GM10266 (cell line): Measurements from ENCODE around the gene LCE1F.
A peak's percentile ranks its signal among the peaks of the same experiment; 100 is the strongest.

ENCODE experiments used
- DNase-seq: peaks from one replicate; pipeline ENCODE4 v3.0.0; 2012; ENCODE audit errors: extremely low spot score
- TF ChIP-seq, protein P1 (sequence below): IDR thresholded peaks from 2 replicates; pipeline ENCODE4 v1.5.1; 2012; ENCODE audit warnings: mild to moderate bottlenecking, low read depth; ENCODE audit not compliant: control insufficient read depth, insufficient read depth; ENCODE audit errors: missing control alignments

The LCE1F gene, protein sequence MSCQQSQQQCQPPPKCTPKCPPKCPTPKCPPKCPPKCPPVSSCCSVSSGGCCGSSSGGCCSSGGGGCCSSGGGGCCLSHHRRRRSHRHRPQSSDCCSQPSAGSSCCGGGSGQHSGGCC

DNA sequence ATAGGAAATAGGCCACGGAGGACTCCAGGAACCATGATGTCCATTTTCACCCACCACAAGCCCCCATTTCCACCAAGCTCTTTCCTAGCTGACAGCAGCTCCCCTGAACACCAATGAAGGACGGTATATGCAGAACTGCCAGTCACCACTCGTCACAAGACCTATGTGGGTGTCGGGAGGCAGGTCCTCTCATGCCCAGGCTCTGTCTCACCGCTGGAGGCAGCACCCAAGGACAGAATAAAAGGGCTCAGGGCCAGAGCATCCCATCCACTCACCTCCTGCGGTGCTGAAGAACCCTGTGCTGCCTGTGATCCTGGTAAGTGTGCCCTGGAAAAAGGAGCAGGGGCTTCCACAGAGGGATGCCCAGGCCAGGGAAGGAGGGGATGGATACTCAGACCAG lies at the start of gene LCE1F:
Gene LCE1F, plus strand, starts transcription at position 266 of the 400 bp plus-strand sequence. CDS start 1,232 bp downstream, outside the sequence.
- TF ChIP-seq, protein P1, sequence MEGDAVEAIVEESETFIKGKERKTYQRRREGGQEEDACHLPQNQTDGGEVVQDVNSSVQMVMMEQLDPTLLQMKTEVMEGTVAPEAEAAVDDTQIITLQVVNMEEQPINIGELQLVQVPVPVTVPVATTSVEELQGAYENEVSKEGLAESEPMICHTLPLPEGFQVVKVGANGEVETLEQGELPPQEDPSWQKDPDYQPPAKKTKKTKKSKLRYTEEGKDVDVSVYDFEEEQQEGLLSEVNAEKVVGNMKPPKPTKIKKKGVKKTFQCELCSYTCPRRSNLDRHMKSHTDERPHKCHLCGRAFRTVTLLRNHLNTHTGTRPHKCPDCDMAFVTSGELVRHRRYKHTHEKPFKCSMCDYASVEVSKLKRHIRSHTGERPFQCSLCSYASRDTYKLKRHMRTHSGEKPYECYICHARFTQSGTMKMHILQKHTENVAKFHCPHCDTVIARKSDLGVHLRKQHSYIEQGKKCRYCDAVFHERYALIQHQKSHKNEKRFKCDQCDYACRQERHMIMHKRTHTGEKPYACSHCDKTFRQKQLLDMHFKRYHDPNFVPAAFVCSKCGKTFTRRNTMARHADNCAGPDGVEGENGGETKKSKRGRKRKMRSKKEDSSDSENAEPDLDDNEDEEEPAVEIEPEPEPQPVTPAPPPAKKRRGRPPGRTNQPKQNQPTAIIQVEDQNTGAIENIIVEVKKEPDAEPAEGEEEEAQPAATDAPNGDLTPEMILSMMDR: no peak
- no peak for DNase-seq

DNA sequence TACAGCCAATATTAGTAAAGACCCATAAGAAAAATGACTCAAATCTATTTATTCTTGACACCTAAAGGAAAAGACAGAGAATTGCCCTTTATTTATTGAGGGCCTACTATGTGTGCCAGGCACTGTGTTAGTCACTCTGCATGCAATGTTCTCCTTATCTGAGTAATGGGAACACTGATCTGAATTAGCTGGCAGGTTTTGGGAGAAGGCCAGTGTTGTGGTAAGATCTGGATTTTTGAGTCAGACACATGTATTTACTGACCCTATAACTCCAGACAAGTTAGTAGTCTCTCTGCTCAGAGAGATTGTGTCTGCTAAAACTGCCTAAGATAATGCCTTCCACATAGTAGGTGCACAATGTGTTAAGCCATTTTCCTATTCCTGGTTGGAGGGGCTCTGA lies 49.7 kb upstream of the LCE1F start:
- DNase-seq: no peak
- TF ChIP-seq, protein P1: no peak

DNA sequence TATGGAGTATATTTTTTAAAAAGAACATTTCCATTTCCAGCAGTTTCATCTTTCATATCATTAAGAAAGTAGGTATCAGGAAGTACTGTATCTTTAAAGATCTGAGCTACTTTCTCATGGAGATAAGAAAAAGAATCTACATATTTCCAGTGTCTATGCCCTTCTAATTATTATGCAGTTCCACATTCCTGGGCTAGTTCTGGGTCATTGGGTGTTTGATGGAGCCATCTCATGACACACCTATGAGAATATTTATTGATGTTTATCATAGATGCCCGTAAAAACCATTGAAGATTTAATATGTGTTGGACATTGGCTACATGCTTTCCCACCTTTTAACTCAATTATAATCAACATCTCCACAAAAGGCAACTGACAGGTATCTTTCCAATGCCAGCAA lies 46.0 kb upstream of the LCE1F start:
- TF ChIP-seq, protein P1: no peak
- DNase-seq: no peak

DNA sequence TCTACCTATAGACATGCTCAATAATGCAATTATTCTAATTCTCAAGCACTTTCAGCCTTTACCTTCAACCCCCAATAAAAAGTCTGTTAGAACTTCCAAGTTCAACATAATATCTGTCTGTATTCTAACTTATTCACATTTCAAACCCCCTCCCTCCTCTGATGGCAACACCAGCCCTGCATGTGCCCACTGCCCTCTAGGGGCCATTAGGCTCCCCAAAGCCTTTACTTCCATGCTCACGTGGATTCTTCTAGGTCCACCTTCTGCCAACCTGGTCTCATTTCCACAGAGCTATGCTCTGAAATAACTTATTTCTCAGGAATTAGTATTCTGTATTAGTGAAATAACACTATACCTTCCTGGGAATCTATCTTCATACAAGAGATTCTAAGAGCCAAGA lies 39.3 kb upstream of the LCE1F start:
- DNase-seq: no peak
- TF ChIP-seq, protein P1: peak; percentile 10

DNA sequence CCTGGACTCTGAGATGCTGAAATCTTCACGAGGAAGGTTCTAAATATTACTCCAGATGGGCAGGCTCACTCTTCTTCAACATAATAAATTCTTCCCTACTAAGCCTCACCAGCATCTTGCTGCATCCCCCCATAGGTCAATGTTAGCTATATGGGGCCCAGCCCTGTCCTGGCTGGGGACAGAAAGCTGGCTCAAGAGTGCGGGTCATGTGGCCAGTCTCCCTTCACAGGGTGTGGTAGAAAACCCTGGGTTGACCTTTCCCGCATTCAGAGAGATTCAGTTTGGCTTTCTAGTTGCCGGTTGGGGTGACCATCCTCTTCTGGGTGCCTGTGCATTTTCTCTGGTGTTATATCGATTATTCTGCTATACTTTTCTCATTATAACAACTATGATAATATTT lies 36.9 kb upstream of the LCE1F start:
- no peak for DNase-seq
- TF ChIP-seq, protein P1: no peak

DNA sequence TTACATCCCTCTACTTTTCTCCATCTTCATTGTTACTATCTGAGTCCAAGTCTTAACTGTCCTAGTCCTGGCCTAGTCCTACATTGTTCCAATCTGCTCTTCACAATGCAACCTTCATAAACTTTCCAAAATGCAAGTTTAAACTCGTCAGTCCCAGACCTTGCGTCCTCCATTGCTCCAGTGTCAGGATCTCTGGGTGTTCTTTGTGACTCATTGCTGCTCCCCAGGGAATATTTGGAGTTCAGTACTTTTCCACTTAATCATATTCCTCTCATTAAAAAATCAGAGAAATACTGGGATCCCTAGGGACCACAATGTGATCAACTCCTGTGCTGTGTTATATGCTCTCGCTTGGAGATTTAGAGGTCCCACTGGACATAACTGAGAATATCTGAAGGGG lies 35.1 kb upstream of the LCE1F start:
- TF ChIP-seq, protein P1: no peak
- no peak for DNase-seq

DNA sequence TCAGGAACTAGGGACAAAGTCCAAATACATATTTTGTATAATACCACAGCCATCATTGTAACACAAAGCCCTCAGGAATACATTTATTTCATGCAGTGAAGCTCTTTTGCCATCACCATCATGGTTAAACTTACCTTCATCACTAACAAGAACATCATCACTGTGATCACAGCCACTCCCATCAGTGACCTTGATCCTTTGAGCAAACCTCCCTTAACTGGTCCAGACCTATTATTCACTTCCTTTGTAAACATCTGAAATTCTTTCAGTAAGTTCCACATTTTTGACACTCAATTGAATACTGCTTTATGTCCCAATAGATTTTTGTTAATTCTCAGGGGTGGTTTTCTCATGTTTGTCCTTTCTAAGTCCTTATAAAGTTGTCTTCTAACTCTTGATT lies 33.3 kb upstream of the LCE1F start:
- no peak for DNase-seq
- TF ChIP-seq, protein P1: no peak
